Astrocyte (in vitro differentiated cells and primary cell): ENCODE measurements around the gene CENPU. TPM values are rescaled to one million over a fixed set of nuclear protein-coding genes. Genes with fewer than 3 reads are reported as not detected.

Experiments used
- DNase-seq: peaks from one replicate; pipeline ENCODE4 v3.0.0-alpha.2; 2010; ENCODE audit warnings: low read depth
- FAIRE-seq: peaks from 2 replicates; lab custom pipeline; 2011; peaks lifted over from hg19 to GRCh38; lab: Jason Lieb, UNC
- H2AFZ ChIP-seq: 2 replicates; pipeline ENCODE4 v1.6.0; 2012; ENCODE audit warnings: low read depth, low read length, inconsistent platforms
- H3K27ac ChIP-seq: 2 replicates; pipeline ENCODE4 v1.5.1; 2011; ENCODE audit warnings: low read depth, low read length, inconsistent platforms
- H3K27me3 ChIP-seq: 2 replicates; pipeline ENCODE4 v1.6.0; 2011; ENCODE audit warnings: low read length, inconsistent platforms; ENCODE audit not compliant: insufficient read depth
- H3K36me3 ChIP-seq: 2 replicates; pipeline ENCODE4 v1.5.1; 2011; ENCODE audit warnings: low read length, inconsistent platforms; ENCODE audit not compliant: insufficient read depth
- H3K4me1 ChIP-seq: 2 replicates; pipeline ENCODE4 v1.5.1; 2011; ENCODE audit warnings: low read length, inconsistent platforms; ENCODE audit not compliant: insufficient read depth
- H3K4me2 ChIP-seq: 2 replicates; pipeline ENCODE4 v1.6.0; 2012; ENCODE audit warnings: low read length, inconsistent platforms
- H3K4me3 ChIP-seq: 2 replicates; pipeline ENCODE4 v1.5.1; 2011; ENCODE audit warnings: low read depth, mild to moderate bottlenecking, low read length, inconsistent platforms; ENCODE audit not compliant: insufficient read depth
- H3K79me2 ChIP-seq: 2 replicates; pipeline ENCODE4 v1.6.0; 2012; ENCODE audit warnings: mild to moderate bottlenecking, low read length, inconsistent platforms; ENCODE audit not compliant: insufficient read depth
- H3K9ac ChIP-seq: 2 replicates; pipeline ENCODE4 v1.6.0; 2012; ENCODE audit warnings: mild to moderate bottlenecking, low read length, inconsistent platforms
- H3K9me3 ChIP-seq: 2 replicates; pipeline ENCODE4 v1.5.1; 2012; ENCODE audit warnings: low read depth, mild to moderate bottlenecking, low read length, inconsistent platforms; ENCODE audit not compliant: insufficient read depth
- H4K20me1 ChIP-seq: 2 replicates; pipeline ENCODE4 v1.6.0; 2012; ENCODE audit warnings: low read length, inconsistent platforms; ENCODE audit not compliant: insufficient read depth
- H3K27ac Mint-ChIP-seq: one replicate; pipeline ENCODE4 v1.8.0; 2021; ENCODE audit warnings: mild to moderate bottlenecking, mixed read lengths; ENCODE audit not compliant: unreplicated experiment
- H3K27me3 Mint-ChIP-seq: one replicate; pipeline ENCODE4 v1.8.0; 2021; ENCODE audit warnings: low read depth, mixed read lengths; ENCODE audit not compliant: unreplicated experiment
- H3K36me3 Mint-ChIP-seq: one replicate; pipeline ENCODE4 v1.8.0; 2021; ENCODE audit warnings: low read depth, mixed read lengths; ENCODE audit not compliant: unreplicated experiment
- H3K4me1 Mint-ChIP-seq: one replicate; pipeline ENCODE4 v1.8.0; 2021; ENCODE audit warnings: low read depth, mixed read lengths; ENCODE audit not compliant: unreplicated experiment
- H3K4me3 Mint-ChIP-seq: one replicate; pipeline ENCODE4 v1.8.0; 2021; ENCODE audit warnings: mild to moderate bottlenecking, moderate library complexity, mixed read lengths; ENCODE audit not compliant: unreplicated experiment
- H3K9me3 Mint-ChIP-seq: one replicate; pipeline ENCODE4 v1.8.0; 2021; ENCODE audit warnings: mild to moderate bottlenecking, mixed read lengths; ENCODE audit not compliant: unreplicated experiment
- CTCF ChIP-seq: IDR thresholded peaks from 2 replicates; pipeline ENCODE4 v1.5.1; 2011; ENCODE audit warnings: low read depth, mild to moderate bottlenecking, inconsistent platforms, low read length, moderate library complexity; ENCODE audit not compliant: insufficient read depth
- EZH2 ChIP-seq: IDR thresholded peaks from 2 replicates; pipeline ENCODE4 v1.6.1; 2012; ENCODE audit warnings: mild to moderate bottlenecking, low read length, inconsistent platforms; ENCODE audit not compliant: insufficient read depth
- total RNA-seq: library from RNA; stranded (reverse); gene quantifications from 2 replicates; pipeline ENCODE4 v1.2.1, GENCODE V29; 2021

CENPU gene
- total RNA-seq, 1 donor from 2014 or later = 6.0 TPM

DNA sequence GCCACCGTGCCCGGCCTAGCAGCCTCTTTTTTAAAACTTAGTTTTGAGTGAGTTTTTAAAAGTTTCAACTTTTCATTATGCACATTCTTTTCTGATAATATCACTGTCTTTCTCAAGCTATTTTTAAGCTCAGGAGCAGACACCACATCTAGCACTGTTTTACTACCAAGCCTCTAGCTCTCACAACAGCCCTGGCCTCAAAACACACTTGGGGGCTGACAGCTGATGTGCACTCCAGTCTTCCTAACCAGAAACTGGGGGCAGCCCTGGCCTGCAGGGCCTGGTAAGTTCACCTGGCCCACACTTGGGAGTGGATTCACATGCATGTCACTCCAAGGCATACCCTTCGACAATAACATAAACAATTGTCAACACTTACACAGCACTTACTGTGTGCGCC, 34.0 kb downstream of the CENPU start:
- DNase-seq = peak; percentile 19
- Histone ChIP-seq H3K4me1 (no peaks in the 10 kb centered on the region), H3K9me3 (no peaks in the 10 kb centered on the region), H3K4me2 (no peak overlapping the region), H3K9ac (no peak overlapping the region), H3K36me3 (peaks cover 2% of the 10 kb centered on the region), H3K27me3 (no peaks in the 10 kb centered on the region), H3K79me2 (no peaks in the 10 kb centered on the region), H3K4me3 (no peak overlapping the region), H3K27ac (no peak overlapping the region), H2AFZ (no peak overlapping the region), H4K20me1 (no peaks in the 10 kb centered on the region)
- Mint-ChIP-seq H3K36me3 (no peaks in the 10 kb centered on the region), H3K27me3 (no peaks in the 10 kb centered on the region), H3K4me1 (peaks cover 15% of the 10 kb centered on the region), H3K27ac (peak overlapping the region; percentile 34), H3K4me3 (no peak overlapping the region), H3K9me3 (no peaks in the 10 kb centered on the region)
- TF ChIP-seq CTCF = no peak
- TF ChIP-seq EZH2 = no peak
- FAIRE-seq = no peak

- H3K27ac ChIP-seq = no peak overlapping the region
- H3K4me1 ChIP-seq = no peaks in the 10 kb centered on the region
- H3K27me3 ChIP-seq = no peaks in the 10 kb centered on the region
- Mint-ChIP-seq H3K4me1 (peaks cover 15% of the 10 kb centered on the region), H3K27me3 (no peaks in the 10 kb centered on the region), H3K27ac (no peak overlapping the region), H3K9me3 (no peaks in the 10 kb centered on the region), H3K36me3 (no peaks in the 10 kb centered on the region), H3K4me3 (no peak overlapping the region)
- no peak overlapping the region for H2AFZ ChIP-seq
- peaks cover 2% of the 10 kb centered on the region for H3K36me3 ChIP-seq
- DNase-seq = no peak
- TF ChIP-seq CTCF (no peak), EZH2 (no peak)
- no peak overlapping the region for H3K9ac ChIP-seq
- H3K4me3 ChIP-seq = no peak overlapping the region
- H3K4me2 ChIP-seq = no peak overlapping the region
- H3K79me2 ChIP-seq = no peaks in the 10 kb centered on the region
- no peaks in the 10 kb centered on the region for H3K9me3 ChIP-seq
- no peak for FAIRE-seq
- H4K20me1 ChIP-seq = no peaks in the 10 kb centered on the region
Measured at GRCh38 chr4:184697956-184698355, 35.9 kb downstream of the CENPU start.

- no peak overlapping the region for H3K27ac ChIP-seq
- Mint-ChIP-seq H3K4me1 (peaks cover 9% of the 10 kb centered on the region), H3K9me3 (no peaks in the 10 kb centered on the region), H3K4me3 (no peak overlapping the region), H3K36me3 (no peaks in the 10 kb centered on the region), H3K27ac (no peak overlapping the region), H3K27me3 (no peaks in the 10 kb centered on the region)
- no peak overlapping the region for H3K9ac ChIP-seq
- TF ChIP-seq EZH2 (no peak), CTCF (no peak)
- H4K20me1 ChIP-seq = no peaks in the 10 kb centered on the region
- FAIRE-seq (no peak), DNase-seq (no peak)
- no peak overlapping the region for H3K4me3 ChIP-seq
- H3K36me3 ChIP-seq = peaks cover 3% of the 10 kb centered on the region
- no peaks in the 10 kb centered on the region for H3K79me2 ChIP-seq
- no peak overlapping the region for H3K4me2 ChIP-seq
- no peaks in the 10 kb centered on the region for H3K9me3 ChIP-seq
- H3K4me1 ChIP-seq = no peaks in the 10 kb centered on the region
- H2AFZ ChIP-seq = no peak overlapping the region
- no peaks in the 10 kb centered on the region for H3K27me3 ChIP-seq
Measured at GRCh38 chr4:184695178-184695896, 38.6 kb downstream of the CENPU start.
